LHCN-M2 (cell line): Measurements from ENCODE around the gene KRT23. TPM values are rescaled to one million over a fixed set of nuclear protein-coding genes. Genes with fewer than 3 reads are reported as not detected.

Experiments used
- DNase-seq: peaks from one replicate; pipeline ENCODE4 v3.0.0-alpha.2; 2012; ENCODE audit warnings: low read depth
- polyA plus RNA-seq: library from polyadenylated mRNA; unstranded; fragments of >200 nt; gene quantifications from one replicate; pipeline ENCODE4 v1.2.1, GENCODE V29; 2012; ENCODE audit warnings: missing spikeins
- total RNA-seq: library from RNA; depleted of rRNA; stranded (reverse); fragments of >200 nt; gene quantifications from 2 replicates; pipeline ENCODE4 v1.2.3, GENCODE V29; 2014; rRNA removed

KRT23 gene, protein sequence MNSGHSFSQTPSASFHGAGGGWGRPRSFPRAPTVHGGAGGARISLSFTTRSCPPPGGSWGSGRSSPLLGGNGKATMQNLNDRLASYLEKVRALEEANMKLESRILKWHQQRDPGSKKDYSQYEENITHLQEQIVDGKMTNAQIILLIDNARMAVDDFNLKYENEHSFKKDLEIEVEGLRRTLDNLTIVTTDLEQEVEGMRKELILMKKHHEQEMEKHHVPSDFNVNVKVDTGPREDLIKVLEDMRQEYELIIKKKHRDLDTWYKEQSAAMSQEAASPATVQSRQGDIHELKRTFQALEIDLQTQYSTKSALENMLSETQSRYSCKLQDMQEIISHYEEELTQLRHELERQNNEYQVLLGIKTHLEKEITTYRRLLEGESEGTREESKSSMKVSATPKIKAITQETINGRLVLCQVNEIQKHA
- total RNA-seq = not detected in 2 replicates
- polyA plus RNA-seq = not detected

DNA sequence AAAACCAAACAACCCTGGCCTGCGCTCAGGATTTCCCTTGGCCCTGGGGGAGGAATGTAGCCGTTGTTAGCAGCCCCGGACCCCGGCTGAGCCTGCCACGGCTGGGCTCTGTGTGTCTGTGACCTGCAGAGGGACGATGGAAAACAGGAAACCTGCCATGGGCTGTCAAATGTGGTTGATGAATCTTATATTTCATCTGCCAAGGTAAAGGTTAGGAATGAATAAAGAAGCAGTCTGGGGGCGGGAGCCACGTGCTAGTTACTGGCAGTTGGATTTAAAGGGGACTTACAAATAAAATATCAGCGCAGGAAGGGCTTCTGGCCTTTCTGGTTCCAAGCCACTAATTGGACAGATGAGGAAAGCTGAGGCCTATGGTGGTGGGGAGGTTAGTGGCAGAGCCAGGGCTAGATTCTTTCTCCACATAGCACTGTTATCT is at the start of gene KRT23:
TSS of gene KRT23 (minus strand) at position 263 of the 436 bp plus-strand sequence. CDS start 1,043 bp downstream, outside the sequence.
- no peak for DNase-seq

DNA sequence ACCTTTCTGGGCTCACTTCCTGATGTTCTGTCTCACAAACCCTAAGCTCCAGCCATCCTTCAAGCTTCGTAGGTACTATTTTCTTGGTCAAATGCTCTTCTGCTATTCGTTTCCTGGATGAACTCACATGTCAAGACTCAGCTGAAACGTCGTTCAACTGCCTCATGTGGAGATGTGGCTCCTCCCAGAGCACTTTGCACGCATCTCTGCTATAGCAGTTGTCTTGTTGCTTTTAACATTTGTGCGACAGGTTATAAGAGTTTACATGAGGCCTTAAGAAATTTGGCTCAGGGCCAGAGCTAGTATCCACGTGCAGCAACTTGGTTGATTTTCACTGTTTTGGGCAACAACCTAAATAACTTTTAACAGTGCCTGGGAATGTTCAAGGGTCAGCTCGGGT is 49.5 kb upstream of the KRT23 start:
- DNase-seq = no peak

DNA sequence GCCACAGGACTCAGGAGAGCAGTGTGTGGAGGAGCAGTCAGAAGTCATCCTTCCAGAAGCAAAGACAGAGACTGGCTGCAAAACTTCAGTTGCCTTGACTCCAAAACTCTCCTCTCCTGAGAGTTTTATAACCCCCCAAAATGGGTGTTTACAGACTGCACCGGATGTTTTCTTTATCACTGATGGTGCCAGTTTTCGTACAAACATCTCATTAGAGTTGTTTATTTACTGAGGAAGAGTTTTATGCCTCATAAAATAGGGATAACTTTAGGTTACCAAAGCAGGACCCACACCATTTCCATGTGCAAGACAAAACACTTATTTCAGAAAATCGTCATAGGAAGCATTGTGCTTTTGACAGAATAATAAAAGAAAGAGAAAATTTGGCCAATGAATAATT is 46.8 kb upstream of the KRT23 start, which contains the start of gene KRT40:
TSS of gene KRT40 (minus strand) at position 101 of the 400 bp plus-strand sequence. CDS start at position 48, 53 bp downstream.
- no peak for DNase-seq

- no peak for DNase-seq
Observed at GRCh38 chr17:40981115-40981514, 43.7 kb upstream of the KRT23 start.

GRCh38 chr17:40980596-40980995 is 43.1 kb upstream of the KRT23 start:
- peak; percentile 71 for DNase-seq

DNA sequence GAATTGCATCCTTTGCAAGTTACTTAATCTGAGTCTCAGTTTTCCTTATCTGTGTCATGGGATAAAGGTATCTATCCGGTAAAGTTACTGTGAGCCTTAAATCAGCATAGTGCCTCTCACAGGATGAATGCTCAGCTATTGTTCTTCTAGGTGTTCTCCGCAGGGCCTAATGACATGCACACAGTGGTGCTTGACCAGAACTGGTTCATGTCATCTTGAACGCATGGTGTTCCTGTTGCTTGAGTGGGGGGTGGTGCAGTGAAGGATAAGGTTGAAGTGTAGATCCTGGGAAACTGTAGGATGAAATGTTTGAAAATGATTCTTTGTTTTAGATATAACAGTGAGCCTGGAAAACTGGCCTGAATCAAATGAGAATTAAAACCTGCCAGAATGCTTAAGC is 42.7 kb upstream of the KRT23 start:
- no peak for DNase-seq

DNA sequence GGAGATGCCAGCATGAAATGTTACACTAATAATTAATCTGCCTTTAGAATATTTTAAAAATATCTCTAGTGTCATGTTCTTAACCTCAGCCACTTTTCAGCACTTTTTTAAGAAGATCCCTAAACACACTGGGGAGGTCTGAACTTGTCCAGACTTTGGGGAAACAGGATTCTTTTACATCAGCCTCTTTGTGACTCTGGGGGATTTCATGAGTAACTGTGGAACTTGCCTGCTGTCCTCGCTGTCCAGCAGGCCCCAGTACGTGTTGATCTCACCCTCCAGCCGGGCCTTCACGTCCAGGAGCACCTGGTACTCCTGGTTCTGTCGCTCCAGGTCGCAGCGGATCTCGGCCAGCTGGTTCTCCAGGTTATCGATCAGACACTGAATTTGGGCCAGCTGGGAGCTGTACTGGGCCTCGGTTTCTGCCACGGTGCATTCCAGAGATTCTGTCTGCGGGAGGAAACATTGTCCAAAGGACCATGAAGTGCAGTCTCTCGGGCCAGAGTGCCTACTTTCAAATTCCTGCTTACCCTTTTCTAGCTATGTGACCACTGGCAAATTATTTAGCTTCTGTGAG is 41.2 kb upstream of the KRT23 start:
- no peak for DNase-seq

GRCh38 chr17:40975516-40975915 is 38.1 kb upstream of the KRT23 start:
- DNase-seq = no peak

DNA sequence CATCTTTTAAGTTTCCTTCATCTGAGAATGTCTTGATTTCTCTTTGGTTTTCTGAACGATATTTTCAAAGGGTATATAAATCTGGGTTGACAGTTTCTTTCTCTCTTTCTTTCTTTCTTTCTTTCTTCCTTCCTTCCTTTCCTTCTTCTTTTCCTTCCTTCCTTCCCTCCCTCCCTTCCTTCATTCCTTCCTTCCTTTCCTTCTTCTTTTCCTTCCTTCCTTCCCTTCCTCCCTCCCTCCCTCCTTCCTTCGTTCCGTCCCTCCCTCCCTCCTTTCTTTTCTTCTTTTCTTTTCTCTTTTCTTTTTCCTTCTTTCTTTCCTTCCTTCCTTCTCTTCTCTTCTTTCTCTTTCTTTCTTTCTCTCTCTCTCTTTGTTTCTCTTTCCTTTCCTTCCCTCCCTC is 36.9 kb upstream of the KRT23 start:
- no peak for DNase-seq

DNA sequence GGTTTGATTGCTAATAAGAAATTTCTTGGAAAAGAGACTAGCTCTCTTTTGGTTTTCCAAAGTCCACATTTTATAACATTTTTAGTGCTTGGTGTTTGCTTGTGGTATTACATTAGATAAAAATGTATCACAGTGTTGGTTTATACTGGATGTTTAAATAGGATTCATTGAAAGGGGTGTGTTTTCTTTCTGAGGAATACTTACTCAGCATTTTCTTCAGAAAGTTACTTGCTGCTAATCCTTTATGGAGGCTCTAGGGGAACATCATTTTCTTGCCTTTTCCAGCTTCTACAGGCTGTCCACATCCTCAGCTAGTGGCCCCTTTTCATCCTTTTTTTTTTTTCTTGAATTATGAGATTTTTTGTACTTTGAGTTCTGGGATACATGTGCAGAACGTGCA is 30.1 kb upstream of the KRT23 start:
- DNase-seq = no peak

- DNase-seq = no peak
Observed at GRCh38 chr17:40966848-40967247, 29.4 kb upstream of the KRT23 start, which contains the start of gene KRT39. KRT39 (minus strand) TSS chr17:40966948; CDS start chr17:40966856, 92 bp downstream.

GRCh38 chr17:40963838-40964237 is 26.4 kb upstream of the KRT23 start:
- DNase-seq = no peak

DNA sequence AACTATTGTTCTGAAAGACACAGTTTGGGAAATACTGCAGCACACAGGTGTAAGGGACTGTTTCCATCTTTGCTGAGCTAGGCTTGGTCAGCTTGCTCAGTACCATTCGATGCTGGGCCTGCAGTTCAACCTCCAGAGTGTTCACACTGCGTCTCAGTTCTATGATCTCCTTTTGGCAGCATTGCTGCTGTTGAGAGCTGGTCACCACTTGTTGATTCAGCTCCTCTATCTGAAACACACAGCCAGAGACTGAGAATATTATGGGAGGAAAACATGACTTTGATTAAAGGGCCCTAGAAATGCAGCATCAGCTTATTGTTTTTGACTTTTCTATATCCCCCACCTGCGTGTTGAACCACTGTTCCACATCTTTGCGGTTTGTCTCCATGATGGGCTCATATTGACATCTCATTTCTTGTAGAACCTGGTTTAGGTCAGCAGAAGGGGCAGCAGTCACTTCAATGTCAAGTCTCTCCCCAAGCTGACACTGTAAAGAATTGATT is 24.7 kb upstream of the KRT23 start:
- DNase-seq = no peak

DNA sequence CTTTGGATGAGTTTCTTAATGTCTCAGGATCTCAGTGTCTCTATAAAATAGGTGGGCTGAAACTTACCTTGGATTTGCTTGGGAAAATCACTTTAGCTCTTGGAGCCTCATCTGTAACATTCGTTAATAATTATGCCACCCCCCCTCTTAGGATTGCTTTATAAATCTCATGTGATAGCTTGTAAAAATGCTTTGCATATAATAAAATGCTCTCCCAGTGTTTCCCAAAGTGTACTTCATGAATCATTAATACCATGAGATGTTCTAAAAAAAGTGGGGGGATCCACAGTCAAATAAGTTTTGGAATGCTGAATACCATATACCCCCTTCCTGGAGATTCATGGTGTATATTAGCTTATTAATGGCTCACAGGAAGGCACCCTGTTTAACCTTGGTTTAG is 24.1 kb upstream of the KRT23 start:
- no peak for DNase-seq

DNA sequence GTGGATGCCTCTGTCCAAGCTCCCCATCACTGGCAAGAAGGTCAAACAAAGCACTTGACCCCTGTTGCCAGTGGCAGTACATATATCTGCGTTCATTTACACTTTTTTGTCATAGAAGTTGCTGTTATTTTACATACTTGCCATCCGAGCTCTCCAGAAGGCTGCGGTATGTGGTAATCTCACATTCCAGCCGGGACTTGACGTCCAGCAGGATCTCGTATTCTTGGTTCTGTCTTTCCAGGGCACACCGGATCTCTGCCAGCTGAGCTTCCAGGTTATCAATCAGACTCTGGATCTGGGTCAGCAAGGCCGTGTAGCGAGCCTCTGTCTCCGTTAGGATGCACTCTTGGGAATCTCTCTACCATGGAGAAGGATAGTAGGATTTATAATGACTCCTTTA is 22.7 kb upstream of the KRT23 start:
- DNase-seq = no peak

DNA sequence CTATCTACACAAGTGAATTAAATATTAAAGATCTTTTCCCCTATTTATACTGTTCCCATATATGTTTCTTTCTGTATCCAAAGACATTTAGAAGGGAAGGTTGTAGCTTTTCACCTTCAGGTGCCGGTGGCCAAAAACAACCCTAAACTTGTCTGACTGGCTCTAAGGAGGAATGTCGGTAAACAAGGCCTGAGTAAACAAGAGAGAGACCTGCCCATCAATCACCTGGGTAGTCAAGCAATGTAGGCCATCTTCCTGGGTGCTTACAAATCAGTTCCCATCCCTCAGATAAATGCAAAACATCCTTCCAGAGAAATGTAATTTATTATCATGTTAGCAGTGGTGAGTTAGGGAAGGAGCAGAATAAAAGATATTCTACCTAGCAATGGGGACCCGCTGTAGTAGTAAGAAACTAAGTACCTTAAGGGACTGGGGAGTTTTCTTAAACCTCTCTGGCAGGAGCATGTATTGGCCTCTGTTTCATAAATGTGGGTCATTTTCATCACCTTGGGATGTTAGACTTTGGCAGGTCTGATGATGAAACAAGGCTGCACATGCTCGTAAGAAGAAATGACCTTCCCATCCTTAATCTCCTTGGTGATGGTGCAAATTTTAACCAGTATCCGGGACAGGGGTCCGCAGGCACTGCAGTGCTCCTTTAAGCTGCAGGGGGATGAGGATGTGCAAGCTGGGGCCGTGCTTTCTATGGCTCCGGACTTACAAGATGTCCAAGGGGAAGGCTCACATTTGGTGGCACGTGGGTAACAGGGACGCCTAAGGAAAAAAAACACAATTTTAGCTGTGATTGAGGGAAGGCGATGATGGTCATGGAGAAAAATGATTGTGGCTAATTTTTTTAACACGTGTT is 20.9 kb upstream of the KRT23 start:
- DNase-seq = no peak

DNA sequence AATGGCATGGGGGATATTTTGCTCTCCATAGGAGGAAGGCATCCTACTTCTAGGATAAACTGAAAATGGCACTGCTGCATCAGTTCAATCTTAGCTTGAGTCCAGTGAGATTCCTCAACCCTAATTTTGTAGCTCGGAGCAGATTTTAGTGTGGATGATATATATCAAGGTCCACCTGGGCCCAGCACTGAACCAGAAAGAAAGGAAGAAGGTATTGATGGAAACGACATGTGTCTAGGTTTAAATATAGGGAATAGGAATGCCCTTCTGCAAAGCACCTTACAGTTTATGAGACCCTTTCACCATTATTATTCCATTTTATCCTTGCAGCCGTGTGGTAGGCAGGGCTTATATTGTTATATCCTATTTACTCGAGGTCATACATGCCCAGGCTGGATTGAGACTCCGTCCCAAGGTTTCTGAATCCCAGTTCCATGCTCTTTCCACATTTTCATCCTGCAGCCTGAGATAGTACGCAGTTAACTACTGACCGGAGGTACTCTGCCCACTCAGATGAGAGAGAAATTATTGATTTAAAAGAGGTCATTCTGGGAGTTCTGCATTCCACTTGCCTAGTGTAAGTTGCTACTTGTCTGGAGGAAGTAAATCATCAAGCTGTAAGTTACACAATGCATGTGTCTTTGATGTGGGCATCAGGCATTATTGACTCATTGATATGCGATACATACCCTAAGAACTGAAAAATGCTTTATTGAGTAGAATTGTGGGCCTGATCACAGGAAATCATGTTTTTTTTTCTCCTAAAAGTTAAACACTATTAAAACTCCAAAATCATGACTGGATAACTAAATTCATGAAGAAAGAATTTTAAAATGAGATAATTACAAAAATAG is 19.2 kb upstream of the KRT23 start:
- DNase-seq = peak; percentile 85

- peak; percentile 61 for DNase-seq
Observed at GRCh38 chr17:40953881-40954280, 16.4 kb upstream of the KRT23 start.

GRCh38 chr17:40952661-40953060 is 15.2 kb upstream of the KRT23 start:
- peak; percentile 32 for DNase-seq

DNA sequence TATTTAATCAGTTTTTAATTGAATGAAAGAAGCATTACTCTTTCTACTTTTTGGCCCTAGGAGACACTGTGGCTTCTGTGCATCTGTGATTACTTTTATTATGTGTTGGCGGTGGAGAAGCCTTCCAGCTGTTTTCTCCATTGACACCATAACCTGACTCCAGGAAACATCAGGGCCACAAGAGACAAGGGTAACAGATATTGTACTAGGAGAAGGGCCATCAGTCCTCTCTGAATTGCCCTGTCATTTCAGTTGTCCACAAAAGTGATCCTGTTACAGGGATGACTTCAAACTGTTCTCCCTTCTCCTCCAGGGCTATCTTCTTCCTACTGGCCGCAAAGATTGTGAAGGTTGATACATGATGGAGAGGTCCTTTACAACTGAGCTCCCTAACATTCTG is 14.7 kb upstream of the KRT23 start:
- no peak for DNase-seq
